ENCODE results near the gene IDUA. TPM values are rescaled to one million over a fixed set of nuclear protein-coding genes. Genes with fewer than 3 reads are reported as not detected.

IDUA gene
- total RNA-seq, 1 donor from 2014 or later, result 7.1 TPM

DNA sequence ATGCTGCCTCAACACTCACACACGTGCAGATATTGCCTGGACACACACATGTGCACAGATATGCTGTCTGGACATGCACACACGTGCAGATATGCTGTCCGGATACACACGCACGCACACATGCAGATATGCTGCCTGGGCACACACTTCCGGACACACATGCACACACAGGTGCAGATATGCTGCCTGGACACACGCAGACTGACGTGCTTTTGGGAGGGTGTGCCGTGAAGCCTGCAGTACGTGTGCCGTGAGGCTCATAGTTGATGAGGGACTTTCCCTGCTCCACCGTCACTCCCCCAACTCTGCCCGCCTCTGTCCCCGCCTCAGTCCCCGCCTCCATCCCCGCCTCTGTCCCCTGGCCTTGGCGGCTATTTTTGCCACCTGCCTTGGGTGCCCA, 39.3 kb downstream of the IDUA start:
- TF ChIP-seq, protein P1, sequence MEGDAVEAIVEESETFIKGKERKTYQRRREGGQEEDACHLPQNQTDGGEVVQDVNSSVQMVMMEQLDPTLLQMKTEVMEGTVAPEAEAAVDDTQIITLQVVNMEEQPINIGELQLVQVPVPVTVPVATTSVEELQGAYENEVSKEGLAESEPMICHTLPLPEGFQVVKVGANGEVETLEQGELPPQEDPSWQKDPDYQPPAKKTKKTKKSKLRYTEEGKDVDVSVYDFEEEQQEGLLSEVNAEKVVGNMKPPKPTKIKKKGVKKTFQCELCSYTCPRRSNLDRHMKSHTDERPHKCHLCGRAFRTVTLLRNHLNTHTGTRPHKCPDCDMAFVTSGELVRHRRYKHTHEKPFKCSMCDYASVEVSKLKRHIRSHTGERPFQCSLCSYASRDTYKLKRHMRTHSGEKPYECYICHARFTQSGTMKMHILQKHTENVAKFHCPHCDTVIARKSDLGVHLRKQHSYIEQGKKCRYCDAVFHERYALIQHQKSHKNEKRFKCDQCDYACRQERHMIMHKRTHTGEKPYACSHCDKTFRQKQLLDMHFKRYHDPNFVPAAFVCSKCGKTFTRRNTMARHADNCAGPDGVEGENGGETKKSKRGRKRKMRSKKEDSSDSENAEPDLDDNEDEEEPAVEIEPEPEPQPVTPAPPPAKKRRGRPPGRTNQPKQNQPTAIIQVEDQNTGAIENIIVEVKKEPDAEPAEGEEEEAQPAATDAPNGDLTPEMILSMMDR (IDR thresholded peaks at IDR 0.05; ENCODE audit: insufficient read depth, low read length, poor library complexity, severe bottlenecking), result no peak
- Histone ChIP-seq H3K27me3 (ENCODE audit: control insufficient read depth, insufficient read depth, low read length) (peaks cover 31% of the 10 kb centered on the region), H3K4me3 (ENCODE audit: low read depth, low read length) (no peak overlapping the region), H3K36me3 (ENCODE audit: control insufficient read depth, insufficient read depth, low read length) (no peaks in the 10 kb centered on the region)
- DNase-seq (ENCODE audit: low read depth), result no peak

DNA sequence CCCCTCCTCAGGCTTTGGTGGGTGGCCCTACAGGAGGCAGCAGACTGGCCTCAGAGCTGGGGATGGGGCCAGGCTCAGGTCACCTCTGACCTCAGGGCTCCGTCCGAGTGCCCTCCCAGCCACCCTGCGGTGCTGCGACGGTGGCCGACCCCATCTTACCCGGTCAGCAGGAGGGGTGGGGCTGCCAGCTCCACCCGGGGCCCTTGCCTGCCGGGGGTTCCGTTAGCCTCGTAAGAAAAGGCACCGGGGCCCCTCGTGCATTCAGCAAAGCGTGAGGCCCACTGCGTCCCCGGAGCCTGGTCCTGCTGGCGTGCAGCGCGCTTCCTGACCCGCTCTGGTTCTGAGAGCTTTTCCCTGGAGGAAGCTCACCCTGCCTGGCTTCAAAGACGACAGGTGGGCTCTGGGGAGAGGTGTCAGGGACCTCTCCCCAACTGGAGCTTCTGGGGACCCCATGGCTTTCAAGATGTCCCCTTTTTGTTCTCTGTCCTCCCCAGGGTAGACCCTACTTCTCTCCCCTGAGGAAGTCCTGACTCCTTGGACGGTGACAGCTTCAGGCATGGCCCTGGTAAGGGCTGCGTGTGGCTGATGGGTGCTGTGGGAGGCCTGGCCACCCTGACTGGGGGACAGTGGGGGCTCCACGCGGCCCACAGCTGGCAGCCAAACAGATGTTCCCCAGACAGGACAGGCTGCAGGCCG, 40.5 kb downstream of the IDUA start:
- H3K27me3 ChIP-seq (ENCODE audit: control insufficient read depth, insufficient read depth, low read length), result peaks cover 36% of the 10 kb centered on the region
- H3K4me3 ChIP-seq (ENCODE audit: low read depth, low read length), result no peak overlapping the region
- no peak for DNase-seq (ENCODE audit: low read depth)
- H3K36me3 ChIP-seq (ENCODE audit: control insufficient read depth, insufficient read depth, low read length), result no peaks in the 10 kb centered on the region
- TF ChIP-seq, protein P1 (IDR thresholded peaks at IDR 0.05; ENCODE audit: insufficient read depth, low read length, poor library complexity, severe bottlenecking), result no peak

DNA sequence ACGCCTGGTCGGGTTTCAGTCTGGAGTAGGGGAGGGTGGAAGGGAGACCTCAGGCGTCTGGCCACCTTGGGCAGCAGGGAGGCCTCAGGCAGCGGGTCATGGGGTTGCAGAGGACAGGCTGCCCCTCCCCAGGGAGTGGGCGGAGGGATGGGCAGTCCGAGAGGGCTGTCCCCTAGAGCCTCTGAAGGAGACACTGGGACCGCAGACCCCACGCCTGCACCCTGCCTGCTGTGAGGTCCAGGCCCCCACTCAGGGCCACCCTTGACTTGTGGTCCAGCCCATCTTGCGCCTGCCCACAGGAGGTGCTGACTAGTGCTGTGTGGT, 41.0 kb downstream of the IDUA start:
- TF ChIP-seq, protein P1 (IDR thresholded peaks at IDR 0.05; ENCODE audit: insufficient read depth, low read length, poor library complexity, severe bottlenecking), result no peak
- DNase-seq (ENCODE audit: low read depth), result no peak
- no peak overlapping the region for H3K4me3 ChIP-seq (ENCODE audit: low read depth, low read length)
- H3K36me3 ChIP-seq (ENCODE audit: control insufficient read depth, insufficient read depth, low read length), result no peaks in the 10 kb centered on the region
- H3K27me3 ChIP-seq (ENCODE audit: control insufficient read depth, insufficient read depth, low read length), result peaks cover 41% of the 10 kb centered on the region

DNA sequence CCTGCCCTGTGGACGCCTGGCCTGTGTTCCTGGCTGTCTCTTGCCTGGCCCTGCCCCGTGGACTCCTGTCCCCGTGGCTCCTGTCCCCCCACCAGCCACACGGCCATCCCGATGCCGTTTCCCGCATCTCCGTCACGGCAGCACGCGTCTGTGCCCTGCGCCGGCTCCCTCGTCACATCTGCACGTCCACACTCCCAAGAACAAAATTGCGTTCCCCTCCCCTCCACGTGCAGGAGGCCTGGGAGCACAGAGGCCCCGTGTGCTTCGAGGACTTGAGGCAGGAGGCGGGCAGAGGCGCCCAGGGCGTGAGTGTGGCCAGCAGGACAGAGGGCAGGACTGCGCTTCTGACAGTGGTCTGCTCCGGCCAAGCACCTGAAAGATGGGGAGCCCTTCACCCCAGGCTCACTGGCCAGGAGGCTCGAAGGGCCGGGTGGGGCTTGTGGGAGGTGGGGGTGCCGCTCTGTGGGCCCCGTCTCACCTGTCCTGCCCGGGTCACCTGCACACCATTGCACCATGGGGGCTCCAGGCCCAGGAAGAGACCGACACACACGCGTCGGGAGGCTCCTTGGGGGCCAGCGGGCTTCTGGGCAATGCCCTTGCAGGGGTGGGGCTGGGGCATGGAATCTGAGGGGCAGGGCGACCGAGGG, 41.9 kb downstream of the IDUA start:
- Histone ChIP-seq H3K4me3 (ENCODE audit: low read depth, low read length) (no peak overlapping the region), H3K36me3 (ENCODE audit: control insufficient read depth, insufficient read depth, low read length) (no peaks in the 10 kb centered on the region), H3K27me3 (ENCODE audit: control insufficient read depth, insufficient read depth, low read length) (peaks cover 47% of the 10 kb centered on the region)
- TF ChIP-seq, protein P1 (IDR thresholded peaks at IDR 0.05; ENCODE audit: insufficient read depth, low read length, poor library complexity, severe bottlenecking), result no peak
- no peak for DNase-seq (ENCODE audit: low read depth)

DNA sequence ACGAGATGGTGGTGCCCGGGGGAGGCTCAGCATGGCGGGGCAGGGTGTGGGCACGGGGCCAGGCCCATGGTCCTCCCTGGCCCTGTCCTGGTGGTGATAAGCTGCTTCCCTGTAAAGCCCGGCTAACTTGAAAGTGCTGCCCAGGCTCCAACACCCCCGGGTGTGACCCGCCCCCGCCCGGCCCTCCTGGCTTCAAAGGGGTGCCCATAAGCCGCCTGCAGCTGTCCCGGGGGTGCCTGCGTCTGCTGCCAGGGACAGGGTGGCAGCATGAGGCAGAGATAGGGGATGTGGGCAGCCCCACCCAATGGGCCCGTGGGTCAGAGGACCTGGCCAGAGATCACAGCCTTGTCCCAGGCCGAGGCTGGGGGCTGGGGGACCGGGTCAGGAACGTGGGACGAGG, 42.7 kb downstream of the IDUA start:
- no peaks in the 10 kb centered on the region for H3K36me3 ChIP-seq (ENCODE audit: control insufficient read depth, insufficient read depth, low read length)
- TF ChIP-seq, protein P1 (IDR thresholded peaks at IDR 0.05; ENCODE audit: insufficient read depth, low read length, poor library complexity, severe bottlenecking), result no peak
- H3K27me3 ChIP-seq (ENCODE audit: control insufficient read depth, insufficient read depth, low read length), result peaks cover 47% of the 10 kb centered on the region
- DNase-seq (ENCODE audit: low read depth), result no peak
- H3K4me3 ChIP-seq (ENCODE audit: low read depth, low read length), result no peak overlapping the region

DNA sequence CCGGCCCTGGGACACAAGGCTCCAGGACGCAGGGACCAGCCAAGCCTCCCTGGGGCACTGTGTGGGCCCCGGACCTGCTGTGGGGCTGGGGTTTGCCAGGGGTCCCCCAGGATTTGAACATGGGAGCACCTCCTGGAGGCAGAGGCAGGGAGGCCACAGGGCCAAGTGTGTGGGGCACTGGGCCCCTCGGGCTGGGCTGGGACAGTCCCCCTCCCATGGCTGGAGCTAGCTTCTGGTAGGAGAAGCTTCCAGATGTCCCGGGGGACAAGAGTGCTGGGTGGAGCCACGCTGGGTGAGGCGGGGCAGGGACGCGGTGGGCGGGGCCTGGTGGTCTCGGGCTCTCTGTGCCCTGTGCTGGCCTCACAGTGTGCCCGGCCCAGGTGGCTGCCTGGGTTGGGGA, 43.2 kb downstream of the IDUA start:
- Histone ChIP-seq H3K4me3 (ENCODE audit: low read depth, low read length) (no peak overlapping the region), H3K27me3 (ENCODE audit: control insufficient read depth, insufficient read depth, low read length) (peaks cover 47% of the 10 kb centered on the region), H3K36me3 (ENCODE audit: control insufficient read depth, insufficient read depth, low read length) (no peaks in the 10 kb centered on the region)
- TF ChIP-seq, protein P1 (IDR thresholded peaks at IDR 0.05; ENCODE audit: insufficient read depth, low read length, poor library complexity, severe bottlenecking), result no peak
- DNase-seq (ENCODE audit: low read depth), result no peak

All from kidney epithelial cell (primary cell).